GM12878 (cell line): ENCODE results near the gene SGO1. TPM values are rescaled to one million over a fixed set of nuclear protein-coding genes. Genes with fewer than 3 reads are reported as not detected.

ENCODE experiments used
- ATAC-seq: fragments of 200-7000 bp; cut with Tn5 transposase; 3 replicates; pipeline ENCODE4 v1.9.1; 2020; ENCODE audit warnings: mild to moderate bottlenecking, moderate library complexity
- BruUV-seq: library from RNA; stranded (reverse); fragments of 400-500 nt; replicated peaks from 2 replicates; lab custom pipeline; 2021; lab: Mats Ljungman, UMichigan
- CTCF ChIA-PET: fragments of 300-600 bp; sonication (Branson Sonifier 250); formaldehyde crosslinking; extraction: SDS; loops from one replicate; lab custom pipeline; 2021; ENCODE audit warnings: inconsistent platforms; lab: Yijun Ruan, JAX
- POLR2A ChIA-PET: fragments of 350-600 bp; formaldehyde crosslinking; extraction: SDS; loops from one replicate; lab custom pipeline; 2021; ENCODE audit warnings: inconsistent platforms; lab: Charles Lee
- RAD21 ChIA-PET: fragments of 300-600 bp; sonication (Branson Sonifier 250); formaldehyde crosslinking; loops from one replicate; lab custom pipeline; 2023; ENCODE audit warnings: antibody characterized with exemption; ENCODE audit not compliant: unreplicated experiment; lab: Charles Lee
- SMC1A ChIA-PET: fragments of 300-600 bp; sonication (Branson Sonifier 250); formaldehyde crosslinking; loops from one replicate; lab custom pipeline; 2023; ENCODE audit not compliant: unreplicated experiment, uncharacterized antibody; lab: Charles Lee
- DNase-seq: peaks from one replicate; pipeline ENCODE4 v3.0.0-alpha.2; 2011; ENCODE audit warnings: low read depth, low spot score
- FAIRE-seq: peaks from 3 replicates; lab custom pipeline; 2011; peaks lifted over from hg19 to GRCh38; lab: Jason Lieb, UNC
- H2AFZ ChIP-seq: 2 replicates; pipeline ENCODE4 v1.6.0; 2011; ENCODE audit warnings: low read depth, low read length, control low read depth; ENCODE audit not compliant: control insufficient read depth
- H3K27ac ChIP-seq: 2 replicates; pipeline ENCODE4 v1.5.1; 2011; ENCODE audit warnings: control low read depth; ENCODE audit not compliant: control insufficient read depth, insufficient read depth
- H3K27me3 ChIP-seq, 2 experiments: replicated peaks in 1 of 2; 2 replicates each; pipeline versions ENCODE4 v1.6.0 to v1.6.1; 2011; ENCODE audit warnings: low read length in 1 of 2; ENCODE audit not compliant: control insufficient read depth in 2 of 2, insufficient read depth in 2 of 2
- H3K36me3 ChIP-seq, 2 experiments: 2 replicates each; pipeline ENCODE4 v1.5.1; 2011; ENCODE audit warnings: low read length in 1 of 2; ENCODE audit not compliant: control insufficient read depth in 2 of 2, insufficient read depth in 2 of 2
- H3K4me1 ChIP-seq: 2 replicates; pipeline ENCODE4 v1.6.1; 2011; ENCODE audit warnings: mild to moderate bottlenecking, low read length, moderate library complexity, mixed read lengths; ENCODE audit not compliant: control insufficient read depth, insufficient read depth
- H3K4me2 ChIP-seq: 2 replicates; pipeline ENCODE4 v1.6.0; 2011; ENCODE audit warnings: control low read depth; ENCODE audit not compliant: control insufficient read depth, insufficient read depth
- H3K4me3 ChIP-seq: fragments of 200-600 bp; sonication (generic); 2 replicates; pipeline ENCODE4 v1.5.1; 2016
- H3K79me2 ChIP-seq: 2 replicates; pipeline ENCODE4 v1.6.0; 2011; ENCODE audit warnings: low read length; ENCODE audit not compliant: control insufficient read depth, insufficient read depth
- H3K9ac ChIP-seq: 2 replicates; pipeline ENCODE4 v1.8.0; 2011; ENCODE audit warnings: low read length, control low read depth, mixed read lengths; ENCODE audit not compliant: control insufficient read depth, insufficient read depth
- H3K9me3 ChIP-seq: replicated peaks from 3 replicates; pipeline ENCODE4 v1.5.1; 2011; ENCODE audit warnings: mild to moderate bottlenecking, low read length; ENCODE audit not compliant: control insufficient read depth, insufficient read depth
- H4K20me1 ChIP-seq: 2 replicates; pipeline ENCODE4 v1.6.0; 2011; ENCODE audit not compliant: control insufficient read depth, insufficient read depth
- ATF7 ChIP-seq: fragments of 450-650 bp; IDR thresholded peaks from 2 replicates; pipeline ENCODE4 v1.6.1; 2016; ENCODE audit warnings: low read depth, mild to moderate bottlenecking
- ELK1 ChIP-seq: IDR thresholded peaks from 2 replicates; pipeline ENCODE4 v1.6.1; 2012; ENCODE audit warnings: low read depth, low read length, improper control_type of control experiment
- JUNB ChIP-seq: IDR thresholded peaks from 2 replicates; pipeline ENCODE4 v1.6.1; 2016; ENCODE audit warnings: antibody characterized with exemption, mild to moderate bottlenecking
- NR2C1 ChIP-seq: fragments of 450-650 bp; IDR thresholded peaks from 2 replicates; pipeline ENCODE4 v1.6.1; 2017; ENCODE audit warnings: antibody characterized with exemption, mild to moderate bottlenecking, moderate library complexity
- NR2C2 ChIP-seq: IDR thresholded peaks from 2 replicates; pipeline ENCODE4 v1.6.1; 2011; ENCODE audit warnings: borderline replicate concordance, low read depth; ENCODE audit not compliant: control insufficient read depth, insufficient read length
- POLR2AphosphoS2 ChIP-seq: IDR thresholded peaks from 2 replicates; pipeline ENCODE4 v1.6.1; 2011; ENCODE audit warnings: low read depth, mild to moderate bottlenecking, low read length, improper control_type of control experiment, moderate library complexity
- POLR2AphosphoS5 ChIP-seq: IDR thresholded peaks from 2 replicates; pipeline ENCODE4 v1.6.1; 2011; ENCODE audit warnings: mild to moderate bottlenecking, low read length, inconsistent platforms
- RAD21 ChIP-seq: IDR thresholded peaks from 2 replicates; pipeline ENCODE4 v1.6.1; 2011; ENCODE audit warnings: mild to moderate bottlenecking, low read depth, low read length, moderate library complexity; ENCODE audit not compliant: insufficient read depth
- RFX5 ChIP-seq: IDR thresholded peaks from 2 replicates; pipeline ENCODE4 v1.6.1; 2011; ENCODE audit warnings: low read depth, low read length, improper control_type of control experiment
- SIN3A ChIP-seq: IDR thresholded peaks from 2 replicates; pipeline ENCODE4 v1.6.1; 2012; ENCODE audit warnings: low read depth, low read length, improper control_type of control experiment
- SREBF2 ChIP-seq: IDR thresholded peaks from 2 replicates; pipeline ENCODE4 v1.6.1; 2012; ENCODE audit warnings: mild to moderate bottlenecking, low read length
- SUZ12 ChIP-seq: fragments of 200-600 bp; sonication (generic); IDR thresholded peaks from one replicate; pipeline ENCODE4 v1.6.1; 2018; ENCODE audit warnings: antibody characterized with exemption, mild to moderate bottlenecking; ENCODE audit not compliant: unreplicated experiment
- ZNF24 ChIP-seq: fragments of 450-650 bp; IDR thresholded peaks from 2 replicates; pipeline ENCODE4 v1.6.1; 2017; ENCODE audit warnings: antibody characterized with exemption, mild to moderate bottlenecking
- ZNF274 ChIP-seq: IDR thresholded peaks from one replicate; pipeline ENCODE4 v1.8.0; 2011; ENCODE audit not compliant: insufficient read length, insufficient read depth
- WGBS: methylation state at CpG from one replicate; pipeline ENCODE4 v1.1.6; 2016; ENCODE audit warnings: low lambda C conversion rate; ENCODE audit not compliant: insufficient replicate concordance, insufficient coverage; ENCODE audit errors: missing lambda C conversion rate; 5-methylcytosine and 5-hydroxymethylcytosine counted together
- in situ Hi-C: fragments of 300-500 bp; cut with MboI; formaldehyde crosslinking; loops from 9 replicates; pipeline ENCODE4 v1.14.3; 2018; ENCODE audit warnings: mixed read lengths
- intact Hi-C: fragments of 100-400 bp; cut with micrococcal nuclease; formaldehyde crosslinking; loops from one replicate; pipeline ENCODE4 v1.14.2; 2022; ENCODE audit not compliant: unreplicated experiment
- polyA plus RNA-seq, 11 experiments: library from polyadenylated mRNA; depleted of rRNA in 4 of 11; unstranded in 6 of 11; stranded (reverse) in 5 of 11; fragments of >200 nt; fragmentation: Nextera tagmentation in 4 of 11; fragmentation: Illumina TruSeq in 1 of 11; extraction: Ambion mirVana in 4 of 11; extraction: Trizol in 1 of 11; gene quantifications; 1 replicate in 1 of 11; 2 replicates in 10 of 11; pipeline versions ENCODE4 v1.2.1 to v1.2.3, GENCODE V29; 2011 to 2016; ENCODE audit warnings: inconsistent platforms in 2 of 11, missing spikeins in 2 of 11, low read depth in 1 of 11
- total RNA-seq, 4 experiments: library from RNA; depleted of rRNA in 3 of 4; stranded (reverse); fragments of >200 nt in 3 of 4; fragmentation: Illumina TruSeq in 1 of 4; extraction: Trizol in 1 of 4; gene quantifications; 2 replicates each; pipeline versions ENCODE4 v1.2.1 to v1.2.3, GENCODE V29; 2013 to 2021
- TF ChIP-seq, protein P1 (sequence below): IDR thresholded peaks from 2 replicates; pipeline ENCODE4 v1.6.1; 2011; ENCODE audit warnings: low read depth, low read length, improper control_type of control experiment, borderline replicate concordance
- TF ChIP-seq, protein P2 (sequence below): fragments of 450-650 bp; conservative IDR thresholded peaks from 2 replicates; pipeline ENCODE4 v1.6.1; 2017; ENCODE audit warnings: mild to moderate bottlenecking, moderate library complexity
- TF ChIP-seq, protein P3 (sequence below): IDR thresholded peaks from 2 replicates; pipeline ENCODE4 v1.6.1; 2011; ENCODE audit warnings: borderline replicate concordance, low read depth, mild to moderate bottlenecking, moderate library complexity, low read length; ENCODE audit not compliant: insufficient read depth, poor library complexity, severe bottlenecking

Gene SGO1
- total and polyA plus RNA-seq, 10 of the 15 experiments (the other 5 are each of a cell fraction or from before 2014, with no cell fraction given): 10.9 to 46.2 (median 17.6) TPM

DNA sequence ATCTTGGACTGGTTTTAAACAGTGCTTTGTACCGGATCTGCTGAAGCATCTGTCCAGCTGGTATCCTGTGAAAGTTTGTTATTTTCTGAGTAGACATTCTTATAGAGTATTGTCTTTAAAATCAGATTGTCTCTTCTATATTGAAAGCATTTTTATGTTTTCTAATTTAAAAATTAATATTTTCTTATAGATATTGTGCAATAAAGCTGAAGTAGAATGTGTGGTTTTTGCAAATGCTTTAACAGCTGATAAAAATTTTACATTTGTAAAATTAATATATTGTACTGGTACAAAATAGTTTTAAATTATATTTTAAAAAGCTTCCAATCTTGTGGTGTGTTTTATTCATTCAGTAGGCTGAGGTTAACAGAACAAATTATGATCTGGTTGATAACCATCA is 31.9 kb downstream of the SGO1 start:
- RAD21 ChIA-PET: no interaction called here
- no peaks in the 10 kb centered on the region for H3K9me3 ChIP-seq
- no peak overlapping the region for H2AFZ ChIP-seq
- no peaks in the 10 kb centered on the region for H3K27me3 ChIP-seq
- in situ Hi-C loops (no loop called here), intact Hi-C loops (loop anchor here (10.0 kb wide), 1 partner anchor 269 kb away; no protein-coding TSS in a partner anchor)
- no peaks in the 10 kb centered on the region for H3K79me2 ChIP-seq
- FAIRE-seq (no peak), DNase-seq (no peak), ATAC-seq (no peak)
- no peaks in the 10 kb centered on the region for H3K4me1 ChIP-seq
- H3K36me3 ChIP-seq: 0 out of 4 replicates have a peak, but pooled peaks cover 0 to 3% of the 10 kb centered on the region in 2 experiments
- H3K4me2 ChIP-seq: no peak overlapping the region
- no TSS peak for BruUV-seq
- H3K4me3 ChIP-seq: no peak overlapping the region
- no peak overlapping the region for H3K9ac ChIP-seq
- SMC1A ChIA-PET: interaction anchor here (1.1 to 3.4 kb wide), 3 partner anchors 17 to 89 kb away, joined by 3 to 9 read pairs (median 5); no protein-coding TSS in a partner anchor
- 100% methylated on average over 1 of the region's 1 CpG for WGBS
- no peak for TF ChIP-seq POLR2AphosphoS2
- TF ChIP-seq ATF7: no peak
- no peak for TF ChIP-seq POLR2AphosphoS5
- TF ChIP-seq, protein P1, sequence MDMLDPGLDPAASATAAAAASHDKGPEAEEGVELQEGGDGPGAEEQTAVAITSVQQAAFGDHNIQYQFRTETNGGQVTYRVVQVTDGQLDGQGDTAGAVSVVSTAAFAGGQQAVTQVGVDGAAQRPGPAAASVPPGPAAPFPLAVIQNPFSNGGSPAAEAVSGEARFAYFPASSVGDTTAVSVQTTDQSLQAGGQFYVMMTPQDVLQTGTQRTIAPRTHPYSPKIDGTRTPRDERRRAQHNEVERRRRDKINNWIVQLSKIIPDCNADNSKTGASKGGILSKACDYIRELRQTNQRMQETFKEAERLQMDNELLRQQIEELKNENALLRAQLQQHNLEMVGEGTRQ: no peak
- TF ChIP-seq, protein P2, sequence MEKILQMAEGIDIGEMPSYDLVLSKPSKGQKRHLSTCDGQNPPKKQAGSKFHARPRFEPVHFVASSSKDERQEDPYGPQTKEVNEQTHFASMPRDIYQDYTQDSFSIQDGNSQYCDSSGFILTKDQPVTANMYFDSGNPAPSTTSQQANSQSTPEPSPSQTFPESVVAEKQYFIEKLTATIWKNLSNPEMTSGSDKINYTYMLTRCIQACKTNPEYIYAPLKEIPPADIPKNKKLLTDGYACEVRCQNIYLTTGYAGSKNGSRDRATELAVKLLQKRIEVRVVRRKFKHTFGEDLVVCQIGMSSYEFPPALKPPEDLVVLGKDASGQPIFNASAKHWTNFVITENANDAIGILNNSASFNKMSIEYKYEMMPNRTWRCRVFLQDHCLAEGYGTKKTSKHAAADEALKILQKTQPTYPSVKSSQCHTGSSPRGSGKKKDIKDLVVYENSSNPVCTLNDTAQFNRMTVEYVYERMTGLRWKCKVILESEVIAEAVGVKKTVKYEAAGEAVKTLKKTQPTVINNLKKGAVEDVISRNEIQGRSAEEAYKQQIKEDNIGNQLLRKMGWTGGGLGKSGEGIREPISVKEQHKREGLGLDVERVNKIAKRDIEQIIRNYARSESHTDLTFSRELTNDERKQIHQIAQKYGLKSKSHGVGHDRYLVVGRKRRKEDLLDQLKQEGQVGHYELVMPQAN: no peak
- no peak for TF ChIP-seq RFX5
- TF ChIP-seq, protein P3, sequence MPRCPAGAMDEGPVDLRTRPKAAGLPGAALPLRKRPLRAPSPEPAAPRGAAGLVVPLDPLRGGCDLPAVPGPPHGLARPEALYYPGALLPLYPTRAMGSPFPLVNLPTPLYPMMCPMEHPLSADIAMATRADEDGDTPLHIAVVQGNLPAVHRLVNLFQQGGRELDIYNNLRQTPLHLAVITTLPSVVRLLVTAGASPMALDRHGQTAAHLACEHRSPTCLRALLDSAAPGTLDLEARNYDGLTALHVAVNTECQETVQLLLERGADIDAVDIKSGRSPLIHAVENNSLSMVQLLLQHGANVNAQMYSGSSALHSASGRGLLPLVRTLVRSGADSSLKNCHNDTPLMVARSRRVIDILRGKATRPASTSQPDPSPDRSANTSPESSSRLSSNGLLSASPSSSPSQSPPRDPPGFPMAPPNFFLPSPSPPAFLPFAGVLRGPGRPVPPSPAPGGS: no peak
- TF ChIP-seq SREBF2: no peak
- TF ChIP-seq SIN3A: no peak
- TF ChIP-seq JUNB: no peak
- TF ChIP-seq SUZ12: no peak
- no peak for TF ChIP-seq ELK1
- TF ChIP-seq ZNF274: no peak
- no peak for TF ChIP-seq NR2C1
- TF ChIP-seq NR2C2: no peak
- no peak for TF ChIP-seq RAD21
- TF ChIP-seq ZNF24: no peak
- no peak overlapping the region for H3K27ac ChIP-seq
- CTCF ChIA-PET: interaction anchor here (1.8 to 2.6 kb wide), 2 partner anchors 267 to 276 kb away, joined by 4 to 14 read pairs; no protein-coding TSS in a partner anchor
- H4K20me1 ChIP-seq: no peaks in the 10 kb centered on the region
- POLR2A ChIA-PET: interaction anchor here (1.0 kb wide), 1 partner anchor 113 kb away, joined by 3 read pairs; no protein-coding TSS in a partner anchor
